Stomach (tissue), 4 donors: ENCODE results near the gene C1QTNF7.

ENCODE experiments used
- CTCF ChIP-seq, 7 experiments: fragments of 450-650 bp in 4 of 7; fragments of 200-600 bp in 3 of 7; sonication (generic) in 3 of 7; IDR thresholded peaks; one replicate each; pipeline ENCODE4 v1.5.1; 2016 to 2019; ENCODE audit warnings: antibody characterized with exemption in 7 of 7, control low read depth in 2 of 7, mild to moderate bottlenecking in 1 of 7
- EP300 ChIP-seq: sonication (generic); formaldehyde crosslinking; IDR thresholded peaks from one replicate; pipeline ENCODE4 v1.6.1; 2017; ENCODE audit warnings: antibody characterized with exemption
- POLR2A ChIP-seq, 4 donors: fragments of 450-650 bp; IDR thresholded peaks; one replicate each; pipeline ENCODE4 v1.6.1; 2016; ENCODE audit warnings: antibody characterized with exemption in 4 of 4, control low read depth in 2 of 4, mild to moderate bottlenecking in 1 of 4, moderate library complexity in 1 of 4

DNA sequence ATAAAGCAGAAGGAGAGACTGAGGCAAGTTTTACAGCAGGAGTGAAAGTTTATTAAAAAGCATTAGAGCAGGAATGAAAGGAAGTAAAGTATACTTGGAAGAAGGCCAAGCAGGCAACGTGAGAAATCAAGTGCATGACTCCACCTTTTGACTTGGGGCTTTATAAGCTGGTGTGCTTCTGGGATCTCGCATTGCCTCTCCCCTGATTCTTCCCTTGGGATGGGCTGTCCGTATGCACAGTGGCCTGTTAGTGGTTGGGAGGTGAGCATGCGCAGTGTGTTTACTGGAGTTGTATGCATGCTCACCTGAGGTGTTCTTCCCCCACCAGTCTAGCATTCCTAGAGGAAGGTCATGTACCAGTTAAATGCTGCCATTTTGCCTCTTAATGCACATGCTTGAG, 29.1 kb upstream of the C1QTNF7 start:
- no peak for TF ChIP-seq POLR2A (IDR thresholded peaks at IDR 0.05)
- no peak for TF ChIP-seq CTCF (IDR thresholded peaks at IDR 0.05)
- no peak for TF ChIP-seq EP300
